ENCODE data around the gene ANXA8. TPM values are rescaled to one million over a fixed set of nuclear protein-coding genes. Genes with fewer than 3 reads are reported as not detected.
A peak's percentile ranks its signal among the peaks of the same experiment; 100 is the strongest.

ANXA8 gene
- total and polyA plus RNA-seq, 2 experiments from 2014 or later = not detected

- TF ChIP-seq, protein P1, sequence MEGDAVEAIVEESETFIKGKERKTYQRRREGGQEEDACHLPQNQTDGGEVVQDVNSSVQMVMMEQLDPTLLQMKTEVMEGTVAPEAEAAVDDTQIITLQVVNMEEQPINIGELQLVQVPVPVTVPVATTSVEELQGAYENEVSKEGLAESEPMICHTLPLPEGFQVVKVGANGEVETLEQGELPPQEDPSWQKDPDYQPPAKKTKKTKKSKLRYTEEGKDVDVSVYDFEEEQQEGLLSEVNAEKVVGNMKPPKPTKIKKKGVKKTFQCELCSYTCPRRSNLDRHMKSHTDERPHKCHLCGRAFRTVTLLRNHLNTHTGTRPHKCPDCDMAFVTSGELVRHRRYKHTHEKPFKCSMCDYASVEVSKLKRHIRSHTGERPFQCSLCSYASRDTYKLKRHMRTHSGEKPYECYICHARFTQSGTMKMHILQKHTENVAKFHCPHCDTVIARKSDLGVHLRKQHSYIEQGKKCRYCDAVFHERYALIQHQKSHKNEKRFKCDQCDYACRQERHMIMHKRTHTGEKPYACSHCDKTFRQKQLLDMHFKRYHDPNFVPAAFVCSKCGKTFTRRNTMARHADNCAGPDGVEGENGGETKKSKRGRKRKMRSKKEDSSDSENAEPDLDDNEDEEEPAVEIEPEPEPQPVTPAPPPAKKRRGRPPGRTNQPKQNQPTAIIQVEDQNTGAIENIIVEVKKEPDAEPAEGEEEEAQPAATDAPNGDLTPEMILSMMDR (conservative IDR thresholded peaks at IDR 0.05; ENCODE audit: low read depth in 2 of 2) = no peak
- no peak for TF ChIP-seq EZH2phosphoT487 (IDR thresholded peaks at IDR 0.05; ENCODE audit: unreplicated experiment)
- TF ChIP-seq JUNB (IDR thresholded peaks at IDR 0.05; ENCODE audit: unreplicated experiment) = no peak
- TF ChIP-seq ZNF114 (CRISPR knock-in tag; IDR thresholded peaks at IDR 0.05) = no peak
- no peak for TF ChIP-seq POLR2AphosphoS5 (IDR thresholded peaks at IDR 0.05; ENCODE audit: low read depth)
- no peak for TF ChIP-seq ETS1 (IDR thresholded peaks at IDR 0.05)
Measured at GRCh38 chr10:47452495-47453140, 31.3 kb downstream of the ANXA8 start (continued).

DNA sequence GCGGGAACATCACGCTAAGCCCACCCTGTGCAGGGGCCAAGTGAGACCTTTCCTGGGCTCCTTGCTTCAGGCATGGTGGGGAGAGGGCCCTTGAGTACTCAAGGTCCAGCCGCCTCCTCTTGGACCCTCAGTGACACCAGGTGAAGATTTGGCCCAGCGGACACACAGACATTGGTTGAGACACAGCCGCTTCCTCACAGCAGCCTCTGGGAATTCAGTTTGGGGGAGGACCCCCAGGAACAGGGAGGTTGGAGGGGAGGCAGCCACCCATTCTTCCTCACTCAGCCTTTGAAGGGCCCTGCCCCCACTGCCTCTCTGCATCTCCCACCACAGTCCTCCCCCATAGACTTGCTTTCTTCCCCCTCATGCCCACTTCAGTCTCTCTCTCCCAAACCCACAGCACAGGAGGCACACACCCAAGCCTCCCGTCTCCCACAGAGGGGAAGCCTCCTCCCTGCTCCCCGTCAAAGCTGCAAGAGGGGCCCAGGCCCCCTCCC lies 31.9 kb downstream of the ANXA8 start:
- ATAC-seq = no peak
- no peaks in the 10 kb centered on the region for H3K9me2 ChIP-seq (ENCODE audit: insufficient read depth)
- peak overlapping the region; percentile 47; the same call in 1 of the 2 replicates for H2AFZ ChIP-seq
- Mint-ChIP-seq H3K4me1 (peaks cover 18% of the 10 kb centered on the region), H3K4me3 (no peak overlapping the region), H3K9me3 (no peaks in the 10 kb centered on the region), H3K27me3 (ENCODE audit: insufficient read depth, low read depth, poor library complexity) (peaks cover 16% of the 10 kb centered on the region), H3K36me3 (ENCODE audit: low read depth) (no peaks in the 10 kb centered on the region; the same call in 2 of the 3 replicates), H3K27ac (no peak overlapping the region)
- H3K4me1 ChIP-seq (ENCODE audit: insufficient read depth) = no peaks in the 10 kb centered on the region
- H3K36me3 ChIP-seq (ENCODE audit: insufficient read depth) = no peaks in the 10 kb centered on the region
- H3K4me3 ChIP-seq = no peak overlapping the region
- no peak overlapping the region for H3K27ac ChIP-seq (ENCODE audit: low read depth)
- H3K4me2 ChIP-seq = no peak overlapping the region
- H4K20me1 ChIP-seq (replicated peaks; ENCODE audit: insufficient read depth) = no peaks in the 10 kb centered on the region
- no peaks in the 10 kb centered on the region for H3F3A ChIP-seq (replicated peaks; ENCODE audit: low read depth)
- DNase-seq (ENCODE audit: low spot score) = no peak
- H3K79me2 ChIP-seq (replicated peaks; ENCODE audit: insufficient read depth) = no peaks in the 10 kb centered on the region
- no peaks in the 10 kb centered on the region for H3K27me3 ChIP-seq (ENCODE audit: insufficient read depth)
- no peak for TF ChIP-seq EZH2phosphoT487 (IDR thresholded peaks at IDR 0.05; ENCODE audit: unreplicated experiment)
- TF ChIP-seq CREB1 (CRISPR knock-in tag; IDR thresholded peaks at IDR 0.05; ENCODE audit: low read depth) = no peak
- no peak for TF ChIP-seq POLR2AphosphoS5 (IDR thresholded peaks at IDR 0.05; ENCODE audit: low read depth)
- TF ChIP-seq, protein P1 (conservative IDR thresholded peaks at IDR 0.05; ENCODE audit: low read depth in 2 of 2) = no peak
- TF ChIP-seq NANOG (IDR thresholded peaks at IDR 0.05; ENCODE audit: borderline replicate concordance) = no peak
- TF ChIP-seq ZNF114 (CRISPR knock-in tag; IDR thresholded peaks at IDR 0.05) = no peak
- no peak for TF ChIP-seq EZH2 (IDR thresholded peaks at IDR 0.05; ENCODE audit: low read depth, unreplicated experiment)
- TF ChIP-seq STAT1 (IDR thresholded peaks at IDR 0.05; ENCODE audit: unreplicated experiment) = no peak
- TF ChIP-seq ZNF331 (CRISPR knock-in tag; IDR thresholded peaks at IDR 0.05; ENCODE audit: low read depth) = no peak
- TF ChIP-seq, protein P2, sequence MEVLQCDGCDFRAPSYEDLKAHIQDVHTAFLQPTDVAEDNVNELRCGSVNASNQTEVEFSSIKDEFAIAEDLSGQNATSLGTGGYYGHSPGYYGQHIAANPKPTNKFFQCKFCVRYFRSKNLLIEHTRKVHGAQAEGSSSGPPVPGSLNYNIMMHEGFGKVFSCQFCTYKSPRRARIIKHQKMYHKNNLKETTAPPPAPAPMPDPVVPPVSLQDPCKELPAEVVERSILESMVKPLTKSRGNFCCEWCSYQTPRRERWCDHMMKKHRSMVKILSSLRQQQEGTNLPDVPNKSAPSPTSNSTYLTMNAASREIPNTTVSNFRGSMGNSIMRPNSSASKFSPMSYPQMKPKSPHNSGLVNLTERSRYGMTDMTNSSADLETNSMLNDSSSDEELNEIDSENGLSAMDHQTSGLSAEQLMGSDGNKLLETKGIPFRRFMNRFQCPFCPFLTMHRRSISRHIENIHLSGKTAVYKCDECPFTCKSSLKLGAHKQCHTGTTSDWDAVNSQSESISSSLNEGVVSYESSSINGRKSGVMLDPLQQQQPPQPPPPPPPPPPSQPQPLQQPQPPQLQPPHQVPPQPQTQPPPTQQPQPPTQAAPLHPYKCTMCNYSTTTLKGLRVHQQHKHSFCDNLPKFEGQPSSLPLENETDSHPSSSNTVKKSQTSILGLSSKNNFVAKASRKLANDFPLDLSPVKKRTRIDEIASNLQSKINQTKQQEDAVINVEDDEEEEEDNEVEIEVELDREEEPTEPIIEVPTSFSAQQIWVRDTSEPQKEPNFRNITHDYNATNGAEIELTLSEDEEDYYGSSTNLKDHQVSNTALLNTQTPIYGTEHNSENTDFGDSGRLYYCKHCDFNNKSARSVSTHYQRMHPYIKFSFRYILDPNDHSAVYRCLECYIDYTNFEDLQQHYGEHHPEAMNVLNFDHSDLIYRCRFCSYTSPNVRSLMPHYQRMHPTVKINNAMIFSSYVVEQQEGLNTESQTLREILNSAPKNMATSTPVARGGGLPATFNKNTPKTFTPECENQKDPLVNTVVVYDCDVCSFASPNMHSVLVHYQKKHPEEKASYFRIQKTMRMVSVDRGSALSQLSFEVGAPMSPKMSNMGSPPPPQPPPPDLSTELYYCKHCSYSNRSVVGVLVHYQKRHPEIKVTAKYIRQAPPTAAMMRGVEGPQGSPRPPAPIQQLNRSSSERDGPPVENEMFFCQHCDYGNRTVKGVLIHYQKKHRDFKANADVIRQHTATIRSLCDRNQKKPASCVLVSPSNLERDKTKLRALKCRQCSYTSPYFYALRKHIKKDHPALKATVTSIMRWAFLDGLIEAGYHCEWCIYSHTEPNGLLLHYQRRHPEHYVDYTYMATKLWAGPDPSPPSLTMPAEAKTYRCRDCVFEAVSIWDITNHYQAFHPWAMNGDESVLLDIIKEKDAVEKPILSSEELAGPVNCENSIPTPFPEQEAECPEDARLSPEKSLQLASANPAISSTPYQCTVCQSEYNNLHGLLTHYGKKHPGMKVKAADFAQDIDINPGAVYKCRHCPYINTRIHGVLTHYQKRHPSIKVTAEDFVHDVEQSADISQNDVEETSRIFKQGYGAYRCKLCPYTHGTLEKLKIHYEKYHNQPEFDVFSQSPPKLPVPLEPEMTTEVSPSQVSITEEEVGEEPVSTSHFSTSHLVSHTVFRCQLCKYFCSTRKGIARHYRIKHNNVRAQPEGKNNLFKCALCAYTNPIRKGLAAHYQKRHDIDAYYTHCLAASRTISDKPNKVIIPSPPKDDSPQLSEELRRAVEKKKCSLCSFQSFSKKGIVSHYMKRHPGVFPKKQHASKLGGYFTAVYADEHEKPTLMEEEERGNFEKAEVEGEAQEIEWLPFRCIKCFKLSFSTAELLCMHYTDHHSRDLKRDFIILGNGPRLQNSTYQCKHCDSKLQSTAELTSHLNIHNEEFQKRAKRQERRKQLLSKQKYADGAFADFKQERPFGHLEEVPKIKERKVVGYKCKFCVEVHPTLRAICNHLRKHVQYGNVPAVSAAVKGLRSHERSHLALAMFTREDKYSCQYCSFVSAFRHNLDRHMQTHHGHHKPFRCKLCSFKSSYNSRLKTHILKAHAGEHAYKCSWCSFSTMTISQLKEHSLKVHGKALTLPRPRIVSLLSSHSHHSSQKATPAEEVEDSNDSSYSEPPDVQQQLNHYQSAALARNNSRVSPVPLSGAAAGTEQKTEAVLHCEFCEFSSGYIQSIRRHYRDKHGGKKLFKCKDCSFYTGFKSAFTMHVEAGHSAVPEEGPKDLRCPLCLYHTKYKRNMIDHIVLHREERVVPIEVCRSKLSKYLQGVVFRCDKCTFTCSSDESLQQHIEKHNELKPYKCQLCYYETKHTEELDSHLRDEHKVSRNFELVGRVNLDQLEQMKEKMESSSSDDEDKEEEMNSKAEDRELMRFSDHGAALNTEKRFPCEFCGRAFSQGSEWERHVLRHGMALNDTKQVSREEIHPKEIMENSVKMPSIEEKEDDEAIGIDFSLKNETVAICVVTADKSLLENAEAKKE (CRISPR knock-in tag; IDR thresholded peaks at IDR 0.05) = no peak
